Skin of body (tissue), 1 donor: Measurements from ENCODE around the gene JAKMIP1. TPM values are rescaled to one million over a fixed set of nuclear protein-coding genes. Genes with fewer than 3 reads are reported as not detected.

Experiments used
- total RNA-seq: library from RNA; depleted of rRNA; stranded (reverse); fragments of >200 nt; gene quantifications from one replicate; pipeline ENCODE4 v1.2.3, GENCODE V29; 2014

Gene JAKMIP1
- total RNA-seq, 1 donor from 2014 or later: 0.59 TPM

Other genes with a start within 250 kb of the JAKMIP1 start
- gene C4orf50, start 182.1 kb downstream of the JAKMIP1 start, total RNA-seq: 0.10 TPM
- gene WFS1, start 69.3 kb upstream of the JAKMIP1 start, total RNA-seq: 11.3 TPM